ENCODE results near the gene RAB11A.

DNA sequence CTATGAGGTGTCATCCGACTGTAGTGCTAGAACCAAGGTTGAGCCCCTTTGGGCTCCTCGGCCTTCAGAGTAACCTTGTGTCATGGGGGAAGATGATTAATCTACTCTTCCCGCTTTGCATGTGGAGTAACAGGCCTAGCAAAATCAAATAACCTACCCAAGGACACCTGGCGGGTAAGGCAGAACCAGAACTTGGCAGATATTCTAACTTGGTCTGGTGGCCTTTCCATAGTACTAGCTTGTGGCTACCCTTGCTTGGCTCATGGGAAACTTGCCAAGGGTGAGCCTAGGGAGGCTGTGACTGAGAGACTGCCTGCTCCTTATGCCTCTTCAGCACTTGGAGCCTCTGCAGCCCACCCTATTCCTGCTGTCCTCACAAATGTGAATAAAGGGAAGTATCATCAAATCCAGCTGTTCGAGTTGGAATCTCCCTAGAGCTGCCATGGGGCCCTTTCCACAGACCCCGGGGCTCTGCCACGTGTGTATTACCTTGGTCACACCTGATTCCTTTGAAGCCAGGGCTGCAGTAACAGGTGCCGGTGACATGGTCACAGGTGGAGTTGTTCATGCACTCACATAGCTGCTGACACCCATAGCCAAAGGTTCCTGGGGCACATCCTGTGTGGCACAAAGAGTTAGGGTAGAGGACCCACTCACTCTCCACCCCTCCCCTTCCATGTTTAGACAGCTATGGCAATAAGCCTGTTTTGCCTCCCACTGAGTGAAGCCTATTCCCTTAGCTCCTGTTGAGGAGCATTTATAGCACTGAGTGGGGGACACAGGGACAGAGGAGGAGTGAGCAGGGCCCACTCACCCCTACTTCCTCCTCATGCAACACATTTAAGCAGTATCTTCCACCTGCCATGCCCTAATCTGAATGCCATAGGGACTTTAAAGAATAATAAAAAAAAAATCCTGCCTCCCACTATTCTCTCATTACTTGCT, 46.0 kb downstream of the RAB11A start:
- TF ChIP-seq, protein P1, sequence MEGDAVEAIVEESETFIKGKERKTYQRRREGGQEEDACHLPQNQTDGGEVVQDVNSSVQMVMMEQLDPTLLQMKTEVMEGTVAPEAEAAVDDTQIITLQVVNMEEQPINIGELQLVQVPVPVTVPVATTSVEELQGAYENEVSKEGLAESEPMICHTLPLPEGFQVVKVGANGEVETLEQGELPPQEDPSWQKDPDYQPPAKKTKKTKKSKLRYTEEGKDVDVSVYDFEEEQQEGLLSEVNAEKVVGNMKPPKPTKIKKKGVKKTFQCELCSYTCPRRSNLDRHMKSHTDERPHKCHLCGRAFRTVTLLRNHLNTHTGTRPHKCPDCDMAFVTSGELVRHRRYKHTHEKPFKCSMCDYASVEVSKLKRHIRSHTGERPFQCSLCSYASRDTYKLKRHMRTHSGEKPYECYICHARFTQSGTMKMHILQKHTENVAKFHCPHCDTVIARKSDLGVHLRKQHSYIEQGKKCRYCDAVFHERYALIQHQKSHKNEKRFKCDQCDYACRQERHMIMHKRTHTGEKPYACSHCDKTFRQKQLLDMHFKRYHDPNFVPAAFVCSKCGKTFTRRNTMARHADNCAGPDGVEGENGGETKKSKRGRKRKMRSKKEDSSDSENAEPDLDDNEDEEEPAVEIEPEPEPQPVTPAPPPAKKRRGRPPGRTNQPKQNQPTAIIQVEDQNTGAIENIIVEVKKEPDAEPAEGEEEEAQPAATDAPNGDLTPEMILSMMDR (IDR thresholded peaks at IDR 0.05; ENCODE audit: low read depth, low read length, poor library complexity, severe bottlenecking), result no peak
- no peak for TF ChIP-seq EZH2phosphoT487 (IDR thresholded peaks at IDR 0.05; ENCODE audit: borderline replicate concordance, low read length)

Data from DOHH2 (cell line).